Uterus (tissue), 4 donors: ENCODE results near the gene CLDN15. TPM values are rescaled to one million over a fixed set of nuclear protein-coding genes. Genes with fewer than 3 reads are reported as not detected.
"Not testable (repeated sequence)": the region's sequence is repeated elsewhere in the genome, so short reads cannot be mapped to it uniquely, and the experiment has no call there.

Experiments
- DNase-seq, 2 donors: peaks; one replicate each; pipeline ENCODE4 v3.0.0-alpha.2; 2019 to 2020
- H3K27ac ChIP-seq, 2 donors: fragments of 200-600 bp; sonication (generic); 1 replicate in 1 of 2; 2 replicates in 1 of 2; pipeline ENCODE4 v1.5.1; 2016 to 2018
- H3K27me3 ChIP-seq, 2 donors: fragments of 200-600 bp; sonication (generic); one replicate each; pipeline ENCODE4 v1.5.1; 2018 to 2019; ENCODE audit warnings: control low read depth in 1 of 2
- H3K36me3 ChIP-seq, 2 donors: fragments of 200-600 bp; sonication (generic); one replicate each; pipeline ENCODE4 v1.5.1; 2019; ENCODE audit warnings: control low read depth in 1 of 2
- H3K4me1 ChIP-seq, 2 donors: fragments of 200-600 bp; sonication (generic); one replicate each; pipeline ENCODE4 v1.5.1; 2018 to 2019; ENCODE audit warnings: control low read depth in 1 of 2
- H3K4me3 ChIP-seq, 2 donors: fragments of 200-600 bp; sonication (generic); 1 replicate in 1 of 2; 2 replicates in 1 of 2; pipeline ENCODE4 v1.5.1; 2018 to 2019; ENCODE audit warnings: mild to moderate bottlenecking in 1 of 2
- H3K9me3 ChIP-seq, 2 donors: fragments of 200-600 bp; sonication (generic); one replicate each; pipeline ENCODE4 v1.5.1; 2019; ENCODE audit warnings: control low read depth in 1 of 2
- CTCF ChIP-seq, 4 experiments: fragments of 200-600 bp in 2 of 4; fragments of 450-650 bp in 2 of 4; sonication (generic) in 2 of 4; IDR thresholded peaks; one replicate each; pipeline ENCODE4 v1.5.1; 2016 to 2019; ENCODE audit warnings: antibody characterized with exemption in 4 of 4, mild to moderate bottlenecking in 2 of 4, moderate library complexity in 1 of 4
- POLR2A ChIP-seq, 2 donors: fragments of 450-650 bp; IDR thresholded peaks; one replicate each; pipeline ENCODE4 v1.6.1; 2016; ENCODE audit warnings: antibody characterized with exemption in 2 of 2, mild to moderate bottlenecking in 1 of 2, moderate library complexity in 1 of 2
- intact Hi-C: fragments of 100-400 bp; cut with DNase I; formaldehyde crosslinking; loops from one replicate; pipeline ENCODE4 v1.15.1; 2023; ENCODE audit warnings: low total_unique reads
- total RNA-seq, 4 donors: library from RNA; depleted of rRNA in 3 of 4; stranded (reverse); fragments of >200 nt in 3 of 4; gene quantifications; one replicate each; pipeline versions ENCODE4 v1.1.0 to v1.2.4, GENCODE V29; 2014 to 2023
- donor health status: DM: yes; HTN: yes; CAD: no.

CLDN15 gene
- total RNA-seq: 10 to 100 TPM in 2 of 4 donors, 1 to 10 TPM in 2; 5.6 to 49.4 (median 16.7) TPM

- peak; percentile 78 to 86 for DNase-seq
- TF ChIP-seq POLR2A (IDR thresholded peaks at IDR 0.05) (no peak), CTCF (IDR thresholded peaks at IDR 0.05) (no peak)
- Histone ChIP-seq H3K36me3 (no peaks in the 10 kb centered on the region), H3K9me3 (no peaks in the 10 kb centered on the region), H3K27ac (peak within 1 kb of the TSS; percentile 81 to 85), H3K4me3 (peak within 1 kb of the TSS in 1 of 2 donors; percentile 5), H3K27me3 (no peaks in the 10 kb centered on the region), H3K4me1 (peaks cover 0 to 6% of the 10 kb centered on the region in 2 donors)
- intact Hi-C loops: no loop called here
These were observed at the start of gene CLDN15 for GRCh38 chr7:101237206-101238067. CLDN15 (minus strand) TSS chr7:101237802; CDS start chr7:101237581, 221 bp downstream.

GRCh38 chr7:101287032-101287431 is 49.4 kb upstream of the CLDN15 start:
- DNase-seq: no peak
- Histone ChIP-seq H3K4me3 (no peak overlapping the region), H3K9me3 (no peaks in the 10 kb centered on the region), H3K27ac (no peak overlapping the region), H3K4me1 (no peaks in the 10 kb centered on the region), H3K27me3 (peaks cover 0 to 4% of the 10 kb centered on the region in 2 donors), H3K36me3 (no peaks in the 10 kb centered on the region)
- intact Hi-C loops: no loop called here
- TF ChIP-seq POLR2A (IDR thresholded peaks at IDR 0.05): no peak
- no peak for TF ChIP-seq CTCF (IDR thresholded peaks at IDR 0.05)

GRCh38 chr7:101285880-101286279 is 48.3 kb upstream of the CLDN15 start:
- intact Hi-C loops, H3K9me3 ChIP-seq, H3K27ac ChIP-seq, H3K36me3 ChIP-seq, H3K4me1 ChIP-seq, DNase-seq, H3K27me3 ChIP-seq, H3K4me3 ChIP-seq: not testable (repeated sequence)

- no peak for DNase-seq
- TF ChIP-seq POLR2A (IDR thresholded peaks at IDR 0.05) (no peak), CTCF (IDR thresholded peaks at IDR 0.05) (no peak)
- no peaks in the 10 kb centered on the region for H3K36me3 ChIP-seq
These were observed 47.6 kb upstream of the CLDN15 start for GRCh38 chr7:101285171-101285570.

GRCh38 chr7:101280912-101281311 is 43.3 kb upstream of the CLDN15 start:
- H3K9me3 ChIP-seq, H3K4me1 ChIP-seq, H3K4me3 ChIP-seq, H3K27me3 ChIP-seq, H3K27ac ChIP-seq, intact Hi-C loops, H3K36me3 ChIP-seq, DNase-seq: not testable (repeated sequence)

More at GRCh38 chr7:101285171-101285570, 47.6 kb upstream of the CLDN15 start:
- intact Hi-C loops: no loop called here
- Histone ChIP-seq H3K4me1 (no peaks in the 10 kb centered on the region), H3K4me3 (no peak overlapping the region), H3K27ac (no peak overlapping the region), H3K9me3 (no peaks in the 10 kb centered on the region), H3K27me3 (no peaks in the 10 kb centered on the region)

GRCh38 chr7:101278461-101279292 is 41.1 kb upstream of the CLDN15 start:
- H3K4me1 ChIP-seq: no peaks in the 10 kb centered on the region
- H3K4me3 ChIP-seq: no peak overlapping the region
- H3K36me3 ChIP-seq: no peaks in the 10 kb centered on the region
- no peaks in the 10 kb centered on the region for H3K27me3 ChIP-seq
- intact Hi-C loops: no loop called here
- no peak overlapping the region for H3K27ac ChIP-seq
- DNase-seq: no peak
- H3K9me3 ChIP-seq: no peaks in the 10 kb centered on the region
- TF ChIP-seq POLR2A (IDR thresholded peaks at IDR 0.05): no peak
- TF ChIP-seq CTCF (IDR thresholded peaks at IDR 0.05): no peak
